MCF 10A (cell line): ENCODE results near the gene TRIM45. TPM values are rescaled to one million over a fixed set of nuclear protein-coding genes. Genes with fewer than 3 reads are reported as not detected.

Experiments used
- BruUV-seq: library from RNA; stranded (reverse); fragments of 400-500 nt; replicated peaks from 2 replicates; lab custom pipeline; 2021; lab: Mats Ljungman, UMichigan
- CTCF ChIA-PET: fragments of 300-600 bp; sonication (Branson Sonifier 250); formaldehyde crosslinking; extraction: SDS; loops from one replicate; lab custom pipeline; 2021; ENCODE audit warnings: antibody characterized with exemption, inconsistent platforms; lab: Yijun Ruan, JAX
- POLR2A ChIA-PET: fragments of 300-600, 350-650 bp; sonication (Branson Sonifier 250); formaldehyde crosslinking; extraction: SDS; loops from one replicate; lab custom pipeline; 2020; ENCODE audit warnings: antibody characterized with exemption, inconsistent platforms; lab: Yijun Ruan, JAX
- DNase-seq: peaks from one replicate; pipeline ENCODE4 v3.0.0-alpha.2; 2018; ENCODE audit not compliant: unreplicated experiment
- H3K27ac Mint-ChIP-seq: one replicate; pipeline ENCODE4 v1.8.0; 2022; ENCODE audit warnings: mild to moderate bottlenecking, low read depth, mixed read lengths; ENCODE audit not compliant: unreplicated experiment
- H3K27me3 Mint-ChIP-seq: one replicate; pipeline ENCODE4 v1.8.0; 2022; ENCODE audit warnings: mixed read lengths; ENCODE audit not compliant: insufficient read depth, unreplicated experiment
- H3K36me3 Mint-ChIP-seq: one replicate; pipeline ENCODE4 v1.8.0; 2022; ENCODE audit warnings: mild to moderate bottlenecking, moderate library complexity, mixed read lengths; ENCODE audit not compliant: insufficient read depth, unreplicated experiment
- H3K4me1 Mint-ChIP-seq: one replicate; pipeline ENCODE4 v1.8.0; 2022; ENCODE audit warnings: mixed read lengths; ENCODE audit not compliant: insufficient read depth, unreplicated experiment
- H3K4me3 Mint-ChIP-seq: one replicate; pipeline ENCODE4 v1.8.0; 2022; ENCODE audit warnings: mild to moderate bottlenecking, moderate library complexity, mixed read lengths; ENCODE audit not compliant: unreplicated experiment
- H3K9me3 Mint-ChIP-seq: one replicate; pipeline ENCODE4 v1.8.0; 2022; ENCODE audit warnings: mixed read lengths; ENCODE audit not compliant: unreplicated experiment
- CTCF ChIP-seq: fragments of 200-600 bp; IDR thresholded peaks from one replicate; pipeline ENCODE4 v1.8.0; 2022; ENCODE audit warnings: antibody characterized with exemption, mild to moderate bottlenecking; ENCODE audit not compliant: unreplicated experiment
- intact Hi-C: fragments of 100-400 bp; cut with micrococcal nuclease; formaldehyde crosslinking; loops from 2 replicates; pipeline ENCODE4 v1.14.1; 2022
- total RNA-seq: library from RNA; stranded (reverse); gene quantifications from 2 replicates; pipeline ENCODE4 v1.2.3, GENCODE V29; 2022

The TRIM45 gene
- total RNA-seq, 1 experiment from 2014 or later: 1.6 TPM

DNA sequence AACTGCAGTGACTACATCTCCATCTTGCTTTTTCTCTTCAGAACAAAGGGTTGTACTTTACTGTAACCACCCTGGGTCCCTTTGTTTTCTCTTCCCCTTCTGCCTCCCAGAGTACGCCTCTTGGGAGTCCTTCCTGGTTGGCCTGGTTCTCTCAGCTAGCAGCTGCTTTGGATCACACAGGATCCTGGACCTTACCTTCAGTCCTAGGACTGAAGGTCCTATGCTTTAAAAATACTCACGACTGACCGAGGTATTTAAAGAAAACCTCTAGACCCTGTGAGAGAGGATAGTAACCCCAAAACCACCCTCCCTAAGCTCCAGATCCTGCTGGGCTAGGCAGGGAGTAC lies 4.8 kb downstream of the TRIM45 start:
- CTCF ChIA-PET: interaction anchor here (0.5 to 1.1 kb wide), 7 partner anchors 8 to 899 kb away, joined by 3 to 4 read pairs (median 3); partner anchors contain the start of gene TTF2
- intact Hi-C loops: no loop called here
- Mint-ChIP-seq H3K27me3 (no peaks in the 10 kb centered on the region), H3K27ac (no peak overlapping the region), H3K4me3 (no peak overlapping the region), H3K9me3 (no peaks in the 10 kb centered on the region), H3K4me1 (no peaks in the 10 kb centered on the region), H3K36me3 (no peaks in the 10 kb centered on the region)
- POLR2A ChIA-PET: no interaction called here
- no peak for TF ChIP-seq CTCF
- BruUV-seq: no TSS peak
- no peak for DNase-seq

DNA sequence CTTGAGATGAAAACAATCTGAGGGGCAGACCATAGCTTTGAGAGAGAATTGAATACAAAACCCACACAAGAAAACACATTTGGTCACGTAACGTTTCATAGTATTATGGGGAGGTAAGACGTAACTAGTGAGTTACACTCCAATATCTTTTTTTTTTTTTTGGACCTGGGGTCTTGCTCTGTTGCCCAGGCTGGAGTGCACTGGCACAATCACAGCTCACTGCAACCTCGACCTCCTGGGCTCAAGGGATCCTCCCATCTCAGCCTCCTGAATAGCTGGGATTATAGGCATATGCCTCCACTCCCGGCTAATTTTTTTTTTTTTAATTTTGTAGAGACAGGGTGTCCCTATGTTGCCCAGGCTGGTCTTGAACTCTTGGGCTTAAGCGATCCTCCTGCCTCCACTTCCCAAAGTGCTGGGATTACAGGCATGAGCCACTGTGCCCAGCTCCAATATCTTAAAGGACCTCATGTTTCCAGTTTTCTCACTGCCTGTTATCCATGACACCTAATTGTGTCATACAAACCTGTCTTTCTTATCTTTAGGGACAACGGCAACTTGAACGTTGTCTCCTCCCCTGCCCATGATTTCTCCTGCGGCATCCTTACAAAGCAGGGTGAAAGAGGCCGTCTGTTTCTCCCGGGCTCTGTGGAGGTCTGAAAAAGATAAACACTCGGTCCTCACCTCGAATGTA lies 5.3 kb downstream of the TRIM45 start:
- no TSS peak for BruUV-seq
- no peaks in the 10 kb centered on the region for H3K27me3 Mint-ChIP-seq
- no peaks in the 10 kb centered on the region for H3K36me3 Mint-ChIP-seq
- no peak overlapping the region for H3K4me3 Mint-ChIP-seq
- DNase-seq: no peak
- TF ChIP-seq CTCF: no peak
- no peak overlapping the region for H3K27ac Mint-ChIP-seq
- ChIA-PET POLR2A (interaction anchor here (1.4 kb wide), 1 partner anchor 23 kb away, joined by 4 read pairs; no protein-coding TSS in a partner anchor), CTCF (interaction anchor here (0.5 to 2.9 kb wide), 8 partner anchors 8 to 899 kb away, joined by 3 to 14 read pairs (median 3); partner anchors contain the start of gene TTF2)
- no peaks in the 10 kb centered on the region for H3K4me1 Mint-ChIP-seq
- H3K9me3 Mint-ChIP-seq: no peaks in the 10 kb centered on the region
- intact Hi-C loops: no loop called here

DNA sequence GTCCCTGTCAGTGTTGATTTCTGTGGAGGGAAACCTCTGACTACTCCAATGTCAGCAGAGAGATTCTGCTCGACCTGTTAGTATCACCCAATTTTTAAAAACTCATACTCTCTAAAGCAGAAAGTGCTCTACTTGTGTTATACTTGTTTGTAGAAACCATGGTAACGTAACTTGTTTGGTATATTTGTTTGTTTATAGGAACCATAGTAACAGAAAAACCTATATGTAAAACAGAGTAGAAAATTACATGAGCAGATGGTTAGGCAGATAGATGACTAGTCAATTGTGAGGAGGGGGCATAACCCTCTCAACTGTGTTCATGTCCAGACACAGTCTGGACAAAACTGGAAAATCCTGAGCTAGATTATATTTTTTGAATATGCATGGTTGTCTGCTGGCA lies 6.7 kb downstream of the TRIM45 start:
- peaks cover 9% of the 10 kb centered on the region for H3K4me1 Mint-ChIP-seq
- intact Hi-C loops: no loop called here
- no peaks in the 10 kb centered on the region for H3K27me3 Mint-ChIP-seq
- H3K36me3 Mint-ChIP-seq: no peaks in the 10 kb centered on the region
- no peak overlapping the region for H3K27ac Mint-ChIP-seq
- H3K9me3 Mint-ChIP-seq: no peaks in the 10 kb centered on the region
- no peak overlapping the region for H3K4me3 Mint-ChIP-seq
- no TSS peak for BruUV-seq
- POLR2A ChIA-PET: interaction anchor here (1.4 kb wide), 1 partner anchor 22 kb away, joined by 4 read pairs; no protein-coding TSS in a partner anchor
- CTCF ChIA-PET: interaction anchor here (0.9 to 2.9 kb wide), 3 partner anchors 17 to 169 kb away, joined by 3 to 14 read pairs (median 4); no protein-coding TSS in a partner anchor
- no peak for DNase-seq
- TF ChIP-seq CTCF: no peak

DNA sequence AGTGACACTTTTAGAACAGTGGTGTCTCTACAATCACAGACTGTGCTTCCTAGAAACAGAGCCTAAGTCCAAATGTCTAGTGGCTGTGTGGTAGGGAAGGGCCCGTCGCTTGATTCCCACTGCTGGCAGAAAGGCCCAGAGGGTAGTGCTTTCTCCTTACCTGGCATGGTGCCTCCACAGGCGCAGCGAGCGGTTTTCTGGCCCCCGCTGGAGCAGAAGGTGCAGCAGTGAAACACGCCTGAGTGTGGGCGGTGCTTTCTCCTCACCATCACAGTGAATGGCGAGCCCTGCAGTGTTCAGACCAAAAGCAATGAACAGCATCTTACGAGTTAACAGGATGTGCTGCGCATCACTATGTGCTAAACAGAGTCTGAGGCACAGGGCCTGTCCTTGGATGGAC lies 8.3 kb downstream of the TRIM45 start:
- Mint-ChIP-seq H3K36me3 (no peaks in the 10 kb centered on the region), H3K27me3 (no peaks in the 10 kb centered on the region), H3K4me1 (peaks cover 19% of the 10 kb centered on the region), H3K4me3 (no peak overlapping the region), H3K27ac (no peak overlapping the region), H3K9me3 (no peaks in the 10 kb centered on the region)
- no TSS peak for BruUV-seq
- TF ChIP-seq CTCF: no peak
- no peak for DNase-seq
- intact Hi-C loops: no loop called here
- POLR2A ChIA-PET: interaction anchor here (1.0 kb wide), 1 partner anchor 179 kb away, joined by 3 read pairs; no protein-coding TSS in a partner anchor
- CTCF ChIA-PET: interaction anchor here (1.3 to 1.9 kb wide), 2 partner anchors 15 to 46 kb away, joined by 3 to 6 read pairs; no protein-coding TSS in a partner anchor
